ENCODE data around the gene CYP4B1. TPM values are rescaled to one million over a fixed set of nuclear protein-coding genes. Genes with fewer than 3 reads are reported as not detected.
"Not testable (repeated sequence)": the region's sequence is repeated elsewhere in the genome, so short reads cannot be mapped to it uniquely, and the experiment has no call there.

The CYP4B1 gene
- not detected for total RNA-seq

DNA sequence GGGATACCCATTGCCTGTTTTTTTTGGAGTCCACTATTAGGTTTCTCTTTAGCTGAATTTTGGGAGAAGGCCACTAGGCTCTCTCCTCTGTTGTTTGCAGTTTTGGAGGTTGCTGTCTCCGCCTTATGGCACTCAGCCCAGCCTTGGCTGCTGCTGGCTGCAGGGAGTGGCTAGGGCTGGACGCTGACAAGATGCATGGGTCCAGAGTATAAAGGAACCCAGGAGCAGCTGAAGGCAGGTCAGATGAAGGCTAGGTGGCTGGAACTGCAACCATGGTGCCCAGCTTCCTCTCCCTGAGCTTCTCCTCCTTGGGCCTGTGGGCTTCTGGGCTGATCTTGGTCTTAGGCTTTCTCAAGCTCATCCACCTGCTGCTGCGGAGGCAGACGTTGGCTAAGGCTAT, at the start of gene CYP4B1:
TSS of gene CYP4B1 (plus strand) at position 237 of the 400 bp plus-strand sequence. CDS start at position 273, 36 bp downstream.
- Mint-ChIP-seq H3K9me3 (no peaks in the 10 kb centered on the region), H3K36me3 (peaks cover 0 to 5% of the 10 kb centered on the region in 2 donors), H3K27ac (no peak within 1 kb of the TSS)
- ATAC-seq (no peak), DNase-seq (ENCODE audit: low spot score in 2 of 2) (no peak)

DNA sequence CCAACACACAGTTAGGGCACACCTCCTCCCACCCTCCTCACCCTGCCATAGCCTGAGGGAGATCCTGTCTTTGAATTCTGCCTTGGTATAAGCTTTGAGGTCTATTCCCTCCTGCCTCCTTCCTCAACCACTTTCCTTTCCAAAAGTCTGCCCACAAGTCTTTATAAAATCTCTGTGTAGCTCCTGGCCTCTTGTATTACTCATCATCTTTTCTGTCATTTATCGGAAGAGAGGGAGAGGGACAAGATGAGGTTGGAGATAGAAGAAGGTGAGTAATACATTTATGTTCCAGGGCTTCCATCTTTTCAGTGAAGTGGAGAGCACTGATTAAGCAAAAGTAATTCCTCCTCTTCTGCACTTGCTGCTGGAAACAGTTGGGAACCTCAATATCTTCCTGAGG, 49.4 kb upstream of the CYP4B1 start:
- Mint-ChIP-seq H3K27ac (no peak overlapping the region), H3K36me3 (no peaks in the 10 kb centered on the region), H3K9me3 (no peaks in the 10 kb centered on the region)
- DNase-seq (ENCODE audit: low spot score in 2 of 2) (no peak), ATAC-seq (no peak)

DNA sequence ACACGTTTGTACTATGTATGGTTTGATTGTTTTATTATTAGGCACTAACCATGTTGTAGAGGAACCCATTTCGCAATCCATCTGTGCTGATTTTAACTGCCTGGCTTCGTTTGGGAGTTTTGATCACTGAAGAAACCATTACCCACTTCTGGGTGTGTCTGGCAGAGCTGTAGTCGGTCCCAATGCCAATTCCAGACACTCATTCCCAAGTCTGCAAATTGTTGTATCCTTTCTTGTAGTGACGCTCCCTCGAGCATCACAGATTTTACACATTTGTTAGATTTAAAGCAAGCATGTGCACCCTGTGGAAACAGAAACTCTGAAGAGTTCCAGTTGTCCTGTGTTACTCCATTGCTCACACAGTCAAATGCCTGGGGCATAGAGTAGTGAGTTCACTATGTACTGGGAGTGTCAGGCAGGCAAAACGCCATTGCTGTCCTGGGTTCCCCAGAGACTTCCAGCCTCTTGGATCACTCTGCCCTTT, 48.9 kb upstream of the CYP4B1 start:
- no peak for ATAC-seq
- no peaks in the 10 kb centered on the region for H3K36me3 Mint-ChIP-seq
- DNase-seq (ENCODE audit: low spot score in 2 of 2), result no peak
- H3K27ac Mint-ChIP-seq, result no peak overlapping the region
- no peaks in the 10 kb centered on the region for H3K9me3 Mint-ChIP-seq

DNA sequence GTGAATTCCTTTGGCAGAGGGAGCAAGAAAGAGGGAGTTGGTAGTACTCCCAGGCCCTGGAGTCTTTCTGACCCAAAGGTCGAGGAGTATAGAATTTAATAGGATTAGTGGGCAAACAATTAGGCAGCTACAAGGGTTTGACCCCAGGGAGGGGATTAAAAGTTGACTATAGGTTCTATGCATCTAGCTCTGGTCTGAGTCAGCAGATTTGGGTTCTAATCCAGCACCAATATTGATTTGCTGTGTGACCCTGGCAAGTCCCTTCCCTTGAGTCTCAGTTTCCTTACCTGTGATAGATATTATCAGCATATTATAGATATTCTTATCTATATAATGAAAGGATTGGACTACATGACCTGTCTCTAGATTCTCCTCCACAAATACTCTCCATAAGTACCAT, 44.9 kb upstream of the CYP4B1 start:
- H3K9me3 Mint-ChIP-seq, result no peaks in the 10 kb centered on the region
- H3K27ac Mint-ChIP-seq, result no peak overlapping the region
- H3K36me3 Mint-ChIP-seq, result no peaks in the 10 kb centered on the region
- ATAC-seq (no peak), DNase-seq (ENCODE audit: low spot score in 2 of 2) (no peak)

DNA sequence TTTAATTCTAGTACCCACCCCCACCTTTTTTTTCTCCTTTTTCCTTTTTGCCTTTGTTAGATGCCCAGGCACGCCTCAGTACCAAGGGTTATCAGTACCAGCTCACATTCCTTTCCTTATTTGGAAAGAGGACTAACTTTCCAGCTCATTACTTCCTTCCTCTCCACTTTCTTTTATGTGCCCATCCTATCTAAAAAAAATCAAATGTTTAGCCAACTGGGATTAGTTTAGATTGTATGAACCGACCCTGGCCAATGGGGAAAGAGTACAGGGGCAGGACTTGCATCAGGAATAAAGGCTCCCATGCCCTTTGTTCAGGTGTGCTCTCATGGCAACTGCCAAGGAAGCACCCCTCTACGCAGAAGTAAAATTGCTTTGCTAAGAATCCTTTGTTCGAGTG, 44.1 kb upstream of the CYP4B1 start:
- not testable (repeated sequence) for DNase-seq (ENCODE audit: low spot score in 2 of 2); H3K27ac Mint-ChIP-seq; ATAC-seq; H3K9me3 Mint-ChIP-seq; H3K36me3 Mint-ChIP-seq

DNA sequence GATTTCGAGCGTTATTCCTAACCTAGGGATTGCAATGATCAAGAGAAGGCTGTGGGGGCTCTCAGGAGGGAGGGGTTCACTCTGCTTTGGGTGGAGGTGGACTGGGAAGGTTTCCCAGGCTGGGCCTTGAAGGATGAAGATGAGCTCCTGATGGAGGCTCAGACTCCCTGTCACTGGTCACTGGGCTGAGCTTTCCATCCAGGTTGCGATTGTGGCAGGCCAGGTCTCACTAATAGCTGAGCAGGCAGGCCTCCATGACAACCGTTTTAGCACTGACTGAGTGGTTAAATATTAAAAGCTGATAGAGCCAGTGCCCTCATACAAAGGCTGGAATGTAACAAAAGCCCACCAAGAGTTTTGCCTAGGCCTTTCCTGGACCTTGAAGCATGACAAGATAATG, 43.7 kb upstream of the CYP4B1 start:
- H3K36me3 Mint-ChIP-seq, result no peaks in the 10 kb centered on the region
- no peak for DNase-seq (ENCODE audit: low spot score in 2 of 2)
- no peak overlapping the region for H3K27ac Mint-ChIP-seq
- ATAC-seq, result no peak
- H3K9me3 Mint-ChIP-seq, result no peaks in the 10 kb centered on the region

DNA sequence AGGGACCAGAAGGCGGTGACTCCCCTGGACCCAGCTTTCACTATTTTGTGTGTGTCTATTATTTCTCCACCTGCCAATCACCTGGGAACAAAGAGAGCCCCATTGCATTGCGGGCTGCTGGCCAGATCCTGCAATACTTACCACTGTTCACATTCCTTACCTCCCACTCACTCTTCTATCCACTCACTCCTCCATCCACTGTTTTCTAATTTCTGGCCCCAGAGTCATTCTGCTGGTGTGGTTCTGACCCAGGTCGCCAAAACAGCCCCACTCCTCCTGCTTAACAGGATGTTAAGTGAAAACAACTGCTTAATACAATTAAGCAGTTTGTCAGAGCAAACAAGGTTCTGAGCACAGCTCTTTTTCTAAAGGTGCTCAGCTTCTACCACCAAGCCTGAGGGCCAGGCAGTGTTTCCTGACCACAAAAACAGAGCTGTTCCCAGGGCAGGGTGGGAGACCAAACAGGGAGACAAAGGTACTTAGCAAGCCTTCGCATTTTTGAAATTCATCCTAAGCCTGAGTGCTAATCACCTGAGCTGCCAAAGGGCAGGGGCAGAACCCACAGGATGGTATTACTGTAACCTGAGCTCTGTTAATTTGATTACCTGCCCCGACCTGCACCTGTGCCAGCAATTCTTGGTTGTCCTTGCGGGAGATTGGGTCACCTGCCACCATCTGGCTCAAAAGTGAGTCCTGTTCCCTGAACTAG, 41.4 kb upstream of the CYP4B1 start:
- DNase-seq (ENCODE audit: low spot score in 2 of 2), result no peak
- Mint-ChIP-seq H3K36me3 (no peaks in the 10 kb centered on the region), H3K27ac (no peak overlapping the region), H3K9me3 (no peaks in the 10 kb centered on the region)
- ATAC-seq, result no peak

DNA sequence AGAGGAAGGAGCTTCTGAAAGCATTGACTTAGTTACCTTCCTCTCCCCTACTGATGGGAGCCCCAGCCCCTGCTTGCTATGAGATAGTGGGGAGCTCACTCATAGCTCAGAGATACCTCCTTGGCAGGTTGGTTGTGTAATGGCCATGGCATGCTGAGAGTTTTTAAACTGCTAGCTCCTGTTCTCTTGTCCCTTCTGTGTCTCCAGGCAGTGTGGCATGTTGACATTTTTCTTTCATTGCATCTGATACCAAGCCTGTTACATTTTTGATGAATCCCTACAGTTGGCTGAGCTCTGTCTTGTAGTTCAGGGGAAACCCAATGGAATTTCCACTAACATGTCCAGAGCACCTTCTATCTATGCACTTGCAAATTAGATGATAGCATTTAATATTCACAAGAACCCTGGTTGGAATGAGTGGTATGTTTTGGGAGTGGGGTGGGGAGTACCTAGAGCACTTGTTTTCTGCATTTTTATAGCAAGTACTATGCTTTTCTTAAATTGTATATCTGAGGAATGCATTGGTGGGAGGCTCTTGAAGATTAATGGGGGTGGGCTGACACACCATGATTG, 40.8 kb upstream of the CYP4B1 start:
- no peaks in the 10 kb centered on the region for H3K9me3 Mint-ChIP-seq
- DNase-seq (ENCODE audit: low spot score in 2 of 2), result no peak
- H3K36me3 Mint-ChIP-seq, result no peaks in the 10 kb centered on the region
- no peak for ATAC-seq
- no peak overlapping the region for H3K27ac Mint-ChIP-seq

DNA sequence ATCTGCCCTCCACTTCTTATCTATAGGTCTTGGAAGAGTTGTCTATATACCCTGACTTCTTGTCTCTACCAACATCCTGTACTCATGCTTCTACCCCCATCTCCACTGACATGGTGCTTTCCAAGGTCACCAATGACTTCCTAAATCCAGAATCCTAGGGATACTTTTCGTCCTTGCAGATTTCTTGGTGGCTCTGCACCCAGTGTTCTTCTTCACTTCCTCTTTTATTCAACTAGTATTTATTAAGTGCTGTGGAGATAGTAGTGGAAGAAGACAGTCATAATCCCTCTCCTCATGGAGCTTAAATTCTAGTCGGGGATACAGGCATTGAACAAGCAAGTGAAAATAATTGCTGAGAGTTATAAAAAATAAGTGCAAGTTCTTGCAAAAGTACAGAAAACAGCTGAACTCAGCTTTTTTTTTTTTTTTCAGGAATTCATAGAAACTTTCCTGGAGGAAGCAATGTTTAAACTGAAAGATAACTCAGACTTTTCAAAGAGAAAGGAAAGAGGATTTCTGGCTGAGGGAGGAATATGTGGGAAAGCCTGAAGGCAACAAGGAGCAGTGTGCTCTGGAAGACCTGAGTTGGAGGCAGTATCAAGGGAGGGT, 38.2 kb upstream of the CYP4B1 start:
- Mint-ChIP-seq H3K36me3 (no peaks in the 10 kb centered on the region), H3K27ac (no peak overlapping the region), H3K9me3 (no peaks in the 10 kb centered on the region)
- ATAC-seq (no peak), DNase-seq (ENCODE audit: low spot score in 2 of 2) (no peak)

DNA sequence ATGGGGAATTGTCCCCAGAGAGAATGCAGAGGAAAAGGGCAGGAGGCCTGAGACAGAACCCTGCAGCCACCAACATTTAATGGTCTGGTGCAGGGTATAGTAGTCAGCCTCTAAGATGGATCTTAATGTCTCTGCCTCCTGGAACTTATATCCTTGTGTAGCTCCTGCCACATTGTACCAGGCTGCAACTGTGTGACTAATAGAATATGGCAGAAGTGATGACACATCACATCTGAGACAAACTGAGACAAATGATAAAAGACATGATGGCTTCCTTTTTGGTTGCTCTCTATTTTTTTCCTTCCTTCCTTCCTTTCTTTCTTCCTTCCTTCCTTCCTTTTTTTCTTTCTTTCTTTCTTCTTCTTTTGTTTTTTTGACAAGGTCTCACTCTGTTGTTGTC, 37.1 kb upstream of the CYP4B1 start:
- no peak for ATAC-seq

DNA sequence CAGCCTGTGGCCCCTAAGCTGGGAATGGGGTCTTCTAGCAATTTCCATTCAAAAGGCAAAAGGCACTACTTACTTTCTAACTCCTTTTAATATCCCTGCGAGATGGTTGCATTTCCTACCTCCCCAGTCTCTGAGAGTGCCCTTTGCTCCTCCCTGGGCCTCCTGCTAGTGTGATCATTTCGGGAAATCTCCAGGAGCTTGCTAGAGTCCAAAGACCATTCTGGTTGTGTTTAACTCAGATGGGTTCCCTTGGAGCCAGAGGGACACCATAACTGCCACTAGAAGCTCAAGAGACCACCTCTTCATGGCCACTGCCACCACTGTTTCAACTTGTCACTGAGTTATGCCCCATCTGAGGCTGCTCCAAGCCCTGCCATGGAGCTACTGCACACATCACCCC, 34.4 kb upstream of the CYP4B1 start:
- H3K27ac Mint-ChIP-seq, result no peak overlapping the region
- no peak for ATAC-seq
- H3K9me3 Mint-ChIP-seq, result peaks cover 4 to 11% of the 10 kb centered on the region in 2 donors
- DNase-seq (ENCODE audit: low spot score in 2 of 2), result no peak
- peaks cover 5 to 12% of the 10 kb centered on the region in 2 donors for H3K36me3 Mint-ChIP-seq

More for the DNA sequence above, 37.1 kb upstream of the CYP4B1 start:
- no peak for DNase-seq (ENCODE audit: low spot score in 2 of 2)
- Mint-ChIP-seq H3K27ac (no peak overlapping the region), H3K36me3 (no peaks in the 10 kb centered on the region), H3K9me3 (no peaks in the 10 kb centered on the region)

DNA sequence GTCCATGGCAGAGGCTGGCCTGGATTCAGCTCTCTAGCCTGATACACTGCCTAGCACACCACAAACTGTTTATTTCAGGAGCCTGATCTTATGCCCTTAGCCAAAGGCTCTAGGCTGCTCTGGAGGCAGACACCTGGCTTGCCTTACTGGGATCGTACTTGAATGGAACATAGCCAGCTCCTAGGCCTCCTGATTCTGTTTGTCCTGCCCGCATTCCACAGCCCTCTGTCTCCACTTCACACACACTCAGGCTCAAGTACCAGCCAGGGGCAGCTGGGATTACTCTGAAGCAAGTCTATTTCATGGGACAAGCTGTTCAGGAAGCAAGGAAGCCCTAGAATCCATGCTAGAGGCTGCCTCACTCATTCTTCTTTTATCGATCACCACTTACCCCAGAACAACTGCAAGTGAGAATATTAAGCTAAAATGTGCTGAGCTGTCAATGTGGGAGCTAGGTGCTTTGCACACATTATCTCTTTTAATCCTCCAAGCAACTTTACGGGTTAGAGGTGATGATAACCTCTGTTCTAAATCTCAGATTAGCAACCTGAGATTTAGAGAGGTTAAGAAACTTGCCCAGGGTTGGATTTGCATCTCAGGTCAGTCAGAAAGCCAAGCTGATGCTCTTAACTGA, 31.1 kb upstream of the CYP4B1 start:
- Mint-ChIP-seq H3K36me3 (peaks cover 22 to 31% of the 10 kb centered on the region in 2 donors), H3K9me3 (peaks cover 28 to 34% of the 10 kb centered on the region in 2 donors), H3K27ac (peak overlapping the region in 1 of 2 donors; percentile 8)
- ATAC-seq (no peak), DNase-seq (ENCODE audit: low spot score in 2 of 2) (no peak)

DNA sequence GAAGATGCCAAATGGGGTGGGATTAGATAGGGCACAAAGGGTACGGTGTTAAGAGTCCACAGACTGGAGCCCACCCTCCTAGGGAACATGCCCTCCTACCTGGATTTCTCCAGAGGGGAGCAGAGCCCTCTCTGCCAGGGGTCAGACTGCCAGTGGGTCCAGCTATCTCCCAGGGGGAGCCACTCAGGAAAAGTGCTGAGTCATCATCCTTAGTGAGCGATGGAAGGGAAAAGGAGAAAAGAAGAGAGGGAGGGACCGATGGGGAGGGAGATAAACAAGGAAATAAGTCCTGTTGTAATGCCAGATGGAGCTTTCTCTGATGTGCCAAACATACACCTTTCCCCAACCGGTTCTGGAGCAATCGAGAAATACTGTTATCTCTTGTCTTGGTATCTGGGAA, 30.4 kb upstream of the CYP4B1 start:
- H3K27ac Mint-ChIP-seq, result peak overlapping the region; percentile 8 to 88
- DNase-seq (ENCODE audit: low spot score in 2 of 2) (no peak), ATAC-seq (no peak)
- H3K9me3 Mint-ChIP-seq, result peaks cover 28 to 34% of the 10 kb centered on the region in 2 donors
- peaks cover 22 to 31% of the 10 kb centered on the region in 2 donors for H3K36me3 Mint-ChIP-seq

DNA sequence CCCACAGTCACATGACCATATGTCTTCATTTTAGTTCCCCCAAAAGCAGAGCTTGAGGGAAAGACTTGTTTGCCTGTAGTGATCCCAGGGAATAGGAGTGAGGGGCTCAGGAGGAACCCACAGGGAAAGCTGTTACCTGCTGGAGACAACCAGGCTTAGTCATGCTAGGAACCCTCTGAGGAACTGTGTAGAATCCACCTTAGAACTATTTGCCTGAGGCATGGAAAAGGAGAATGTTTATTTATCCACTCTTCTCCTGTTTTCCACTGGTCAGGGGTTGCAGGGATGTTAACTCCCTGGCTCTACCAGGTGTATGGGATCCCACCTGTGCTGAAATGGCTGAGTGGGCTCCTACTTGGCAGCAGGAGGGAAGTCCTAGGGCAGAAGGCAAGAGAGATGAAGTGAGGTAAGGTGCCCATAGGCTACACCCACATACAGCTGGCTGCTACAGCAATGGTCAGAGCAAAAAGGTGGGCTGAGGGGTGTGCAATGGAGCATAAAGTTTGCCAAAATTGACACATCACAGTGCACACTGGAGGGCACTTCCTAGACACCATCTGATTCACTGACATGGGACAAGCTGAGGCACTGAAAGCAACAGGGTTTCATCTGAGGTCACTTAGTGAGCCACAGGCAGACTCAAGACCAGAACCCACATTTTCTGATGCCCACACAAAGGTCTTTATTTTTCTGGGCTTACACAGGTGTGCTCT, 29.7 kb upstream of the CYP4B1 start:
- peaks cover 28 to 34% of the 10 kb centered on the region in 2 donors for H3K9me3 Mint-ChIP-seq
- DNase-seq (ENCODE audit: low spot score in 2 of 2) (no peak), ATAC-seq (no peak)
- no peak overlapping the region for H3K27ac Mint-ChIP-seq
- H3K36me3 Mint-ChIP-seq, result peaks cover 22 to 31% of the 10 kb centered on the region in 2 donors

DNA sequence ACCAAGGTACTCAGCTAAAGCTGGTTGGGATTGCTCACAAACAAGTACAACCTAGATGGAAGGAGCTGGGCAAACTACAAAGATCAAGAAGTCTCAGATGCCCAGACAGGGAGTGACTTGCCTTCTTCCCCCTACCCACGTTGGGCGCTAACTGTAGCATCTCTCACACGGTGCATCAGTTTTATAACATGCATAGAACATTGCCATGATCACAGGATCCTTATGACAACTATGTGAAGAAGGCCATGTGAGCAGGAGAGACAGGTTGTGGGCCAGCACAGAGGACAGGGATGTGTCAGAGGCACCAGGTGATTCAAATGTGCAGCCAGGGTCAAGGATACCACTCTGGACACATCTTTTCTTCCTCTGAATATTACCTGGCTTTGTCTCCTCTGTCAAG, 28.3 kb upstream of the CYP4B1 start:
- ATAC-seq (no peak), DNase-seq (ENCODE audit: low spot score in 2 of 2) (no peak)
- no peak overlapping the region for H3K27ac Mint-ChIP-seq
- H3K9me3 Mint-ChIP-seq, result peaks cover 28 to 34% of the 10 kb centered on the region in 2 donors
- peaks cover 22 to 31% of the 10 kb centered on the region in 2 donors for H3K36me3 Mint-ChIP-seq

DNA sequence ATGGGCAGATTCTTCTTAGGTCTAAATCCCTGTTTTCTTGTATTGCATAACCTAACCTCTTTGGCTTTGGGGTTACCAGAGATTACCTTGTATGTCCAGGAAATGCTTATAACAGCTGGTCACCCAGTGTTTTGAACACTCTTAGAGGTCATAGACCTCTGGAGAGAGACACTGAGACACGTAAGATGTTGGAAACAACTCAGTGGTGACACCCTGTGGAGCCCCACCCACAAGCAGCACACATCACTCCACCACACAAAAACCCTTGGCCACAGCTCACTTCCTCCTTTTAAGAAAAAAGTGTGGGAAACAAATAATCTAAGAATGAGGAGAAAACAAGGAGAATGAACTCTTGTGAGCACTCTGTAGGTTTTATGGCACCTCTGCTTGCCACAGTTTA, 26.3 kb upstream of the CYP4B1 start:
- Mint-ChIP-seq H3K27ac (no peak overlapping the region), H3K36me3 (peaks cover 22 to 31% of the 10 kb centered on the region in 2 donors), H3K9me3 (peaks cover 28 to 34% of the 10 kb centered on the region in 2 donors)
- no peak for ATAC-seq
- no peak for DNase-seq (ENCODE audit: low spot score in 2 of 2)

DNA sequence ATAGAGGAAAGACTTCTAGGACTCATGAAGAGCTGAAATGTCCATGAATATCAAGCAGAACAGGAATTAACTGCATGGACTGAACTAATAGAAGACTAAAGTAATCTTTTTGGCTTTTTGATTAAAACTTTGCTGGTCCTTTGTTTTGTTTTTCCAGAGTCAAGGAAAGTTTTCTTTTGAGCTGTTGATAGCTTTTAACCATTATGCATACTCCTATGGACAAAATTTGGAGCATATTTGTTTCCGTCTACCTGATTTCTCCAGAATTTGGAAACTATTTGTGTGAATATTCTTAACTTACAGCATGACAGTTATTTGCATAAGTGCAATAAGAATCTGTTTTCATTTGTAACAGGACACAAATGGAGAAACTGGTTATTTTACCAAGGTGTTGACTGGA, 24.5 kb upstream of the CYP4B1 start:
- H3K27ac Mint-ChIP-seq, result no peak overlapping the region
- DNase-seq (ENCODE audit: low spot score in 2 of 2) (no peak), ATAC-seq (no peak)
- peaks cover 23 to 24% of the 10 kb centered on the region in 2 donors for H3K9me3 Mint-ChIP-seq
- peaks cover 10 to 27% of the 10 kb centered on the region in 2 donors for H3K36me3 Mint-ChIP-seq

Data from activated naive CD4-positive, alpha-beta T cell treated with anti-CD3 and anti-CD28 coated beads, Interleukin-2, amount 50 U/mL, for 72 hours (primary cell).